Measurements from ENCODE around the gene ATP9B. TPM values are rescaled to one million over a fixed set of nuclear protein-coding genes. Genes with fewer than 3 reads are reported as not detected.
"Not testable (repeated sequence)": the region's sequence is repeated elsewhere in the genome, so short reads cannot be mapped to it uniquely, and the experiment has no call there.

The ATP9B gene
- polyA plus RNA-seq, 3 donors = 31.4 to 36.7 (median 31.7) TPM

GRCh38 chr18:79071037-79071436 is 1.8 kb downstream of the ATP9B start:
- DNase-seq (ENCODE audit: low read depth in 3 of 3, low spot score in 2 of 3) = no peak

DNA sequence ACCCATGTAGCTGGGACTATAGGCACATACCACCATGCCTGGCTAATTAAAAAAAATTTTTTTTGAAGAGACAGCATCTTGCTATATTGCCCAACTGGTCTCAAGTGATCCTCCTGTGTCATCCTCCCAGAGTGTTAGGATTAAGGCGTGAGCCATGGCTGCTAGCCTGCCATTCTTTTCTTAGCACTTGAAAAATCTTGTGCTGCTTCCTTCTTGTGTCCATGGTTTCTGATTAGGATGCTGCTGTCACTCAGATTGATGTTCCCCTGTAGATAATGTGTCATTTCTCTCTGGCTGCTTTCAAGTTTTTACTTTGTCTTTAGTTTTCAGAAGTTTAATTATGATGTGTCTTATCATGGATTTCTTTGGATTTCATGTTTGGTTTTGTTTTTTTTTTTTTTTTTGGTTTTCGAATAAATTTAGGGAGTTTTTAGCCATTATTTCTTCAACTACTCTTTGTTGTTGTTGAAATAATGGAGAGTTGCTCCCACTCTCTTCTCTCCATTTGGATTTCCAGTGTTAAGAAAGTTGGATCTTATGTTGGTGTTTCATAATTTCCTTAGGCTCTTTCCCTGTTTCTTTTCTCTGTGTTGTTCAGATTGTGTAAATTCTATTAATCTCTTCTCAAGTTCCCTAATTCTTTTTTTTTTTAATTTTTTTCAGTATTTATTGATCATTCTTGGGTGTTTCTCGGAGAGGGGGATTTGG is 2.5 kb downstream of the ATP9B start:
- DNase-seq (ENCODE audit: low read depth in 3 of 3, low spot score in 2 of 3) = no peak

- not testable (repeated sequence) for DNase-seq (ENCODE audit: low read depth in 3 of 3, low spot score in 2 of 3)
Measured at GRCh38 chr18:79072655-79073054, 3.5 kb downstream of the ATP9B start.

DNA sequence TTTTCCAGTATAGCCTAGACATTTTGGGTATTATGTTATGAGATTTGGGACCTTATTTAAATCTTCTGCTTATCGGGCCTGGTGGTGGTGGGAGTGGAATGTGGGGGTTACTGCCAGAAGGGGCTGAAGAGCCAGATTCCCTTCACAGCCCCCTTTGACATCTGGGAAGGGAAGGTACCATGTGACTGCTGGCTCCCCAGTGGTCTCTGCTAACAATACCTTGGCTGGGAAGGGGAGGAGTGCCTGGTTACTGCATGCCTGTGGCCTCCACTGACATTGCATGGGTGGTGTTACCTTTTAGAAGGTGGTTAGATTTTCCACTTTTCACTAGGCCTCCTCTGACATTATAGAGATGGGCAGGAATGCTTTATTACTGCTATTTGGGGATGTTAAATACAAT is 8.0 kb downstream of the ATP9B start:
- no peak for DNase-seq (ENCODE audit: low read depth in 3 of 3, low spot score in 2 of 3)

- DNase-seq (ENCODE audit: low read depth in 3 of 3, low spot score in 2 of 3) = not testable (repeated sequence)
Measured at GRCh38 chr18:79078791-79079190, 9.6 kb downstream of the ATP9B start.

GRCh38 chr18:79092874-79093273 is 23.7 kb downstream of the ATP9B start:
- no peak for DNase-seq (ENCODE audit: low read depth in 3 of 3, low spot score in 2 of 3)

DNA sequence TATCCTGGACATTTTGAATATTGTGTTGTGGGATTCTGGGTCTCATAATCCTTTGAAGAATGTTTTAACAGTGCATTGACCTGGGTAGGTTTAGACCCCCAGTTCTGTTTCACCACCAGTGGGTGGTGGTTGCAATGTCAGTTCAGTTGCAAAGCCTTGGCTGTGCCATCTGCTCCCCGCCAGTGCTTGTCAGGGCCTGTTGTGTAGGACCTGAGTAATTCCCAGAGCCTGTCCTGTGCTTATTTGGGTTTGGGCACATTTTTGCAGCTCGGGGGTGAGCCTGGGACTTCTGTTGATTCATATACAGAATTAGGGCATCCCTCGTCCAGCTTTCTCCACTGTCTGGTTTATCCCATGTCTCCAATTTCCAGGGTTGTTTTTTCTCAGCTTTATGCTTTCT is 24.8 kb downstream of the ATP9B start:
- no peak for DNase-seq (ENCODE audit: low read depth in 3 of 3, low spot score in 2 of 3)

DNA sequence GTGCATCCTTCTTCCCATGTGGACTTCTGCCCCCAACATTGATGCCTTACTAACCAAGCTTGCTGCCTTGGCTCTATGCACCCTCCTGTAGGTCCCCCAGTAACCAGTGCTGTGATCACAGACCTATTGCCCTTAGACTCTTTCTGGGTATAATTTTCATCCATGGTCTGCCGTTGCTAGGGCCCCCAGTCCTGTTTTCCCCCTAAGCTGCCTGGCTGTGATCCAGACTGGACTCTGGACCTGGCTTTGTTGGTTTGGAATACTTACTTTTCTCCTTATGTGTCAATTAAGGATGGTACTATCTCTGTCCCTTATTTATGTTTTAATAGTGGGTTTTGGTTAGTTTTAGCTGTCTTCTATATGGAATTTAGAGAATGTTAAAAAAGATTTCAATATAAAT is 26.0 kb downstream of the ATP9B start:
- no peak for DNase-seq (ENCODE audit: low read depth in 3 of 3, low spot score in 2 of 3)

DNA sequence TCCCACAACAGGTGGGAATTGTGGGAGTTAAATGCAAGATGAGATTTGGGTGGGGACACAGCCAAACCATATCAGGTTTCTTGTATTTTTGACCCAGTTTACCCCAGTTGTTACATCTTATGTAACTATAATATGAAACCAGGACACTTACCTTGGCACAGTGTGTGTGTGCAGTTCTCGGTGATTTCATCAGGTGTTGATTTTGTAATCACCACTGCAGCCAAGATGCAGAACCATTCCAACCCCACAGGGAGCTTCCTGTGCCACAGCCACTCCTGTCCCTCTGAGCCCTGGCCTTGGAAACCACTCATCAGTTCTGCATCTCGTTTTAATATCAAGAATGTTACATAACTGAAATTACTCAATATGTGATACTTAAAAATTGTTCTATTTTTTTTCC is 31.8 kb downstream of the ATP9B start:
- DNase-seq (ENCODE audit: low read depth in 3 of 3, low spot score in 2 of 3) = no peak

DNA sequence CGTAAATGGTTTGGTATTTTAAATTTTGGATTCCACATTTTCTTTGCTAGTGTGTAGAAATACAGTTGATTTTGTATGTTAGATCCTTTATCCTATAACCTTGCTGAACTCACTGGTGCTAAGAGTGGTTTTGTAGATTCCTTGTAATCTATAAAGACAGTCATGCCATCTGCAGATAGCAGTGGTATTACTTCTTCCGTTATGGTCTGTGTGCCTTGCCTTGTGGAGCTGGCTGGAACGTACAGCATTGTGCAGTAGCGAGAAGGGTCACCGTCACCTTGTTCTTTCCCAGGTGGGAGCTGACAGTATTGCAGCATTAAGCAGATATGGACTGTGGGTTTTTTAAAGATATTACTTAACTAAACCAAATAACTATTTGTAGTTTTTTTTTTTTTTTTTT is 33.7 kb downstream of the ATP9B start:
- no peak for DNase-seq (ENCODE audit: low read depth in 3 of 3, low spot score in 2 of 3)

GRCh38 chr18:79104137-79104536 is 34.9 kb downstream of the ATP9B start:
- DNase-seq (ENCODE audit: low read depth in 3 of 3, low spot score in 2 of 3) = no peak

DNA sequence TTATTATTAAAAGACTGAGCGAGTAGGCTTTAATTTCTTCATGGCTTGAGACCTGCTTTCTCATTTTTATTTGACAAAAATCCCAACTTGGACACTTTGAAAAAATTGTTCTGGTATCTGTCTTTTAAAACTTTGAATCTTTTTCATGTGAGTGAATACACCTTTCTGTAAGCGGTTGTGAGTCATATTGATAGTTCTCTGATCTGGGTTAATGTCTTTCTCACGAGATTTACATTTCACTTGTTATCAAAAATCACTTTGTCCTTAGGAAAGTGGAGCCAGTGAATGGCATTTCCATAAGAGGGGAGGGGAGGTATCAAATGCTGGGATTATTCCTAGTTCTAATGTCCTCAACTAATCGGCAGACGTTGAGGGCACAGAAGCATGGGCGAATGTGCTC is 36.3 kb downstream of the ATP9B start:
- DNase-seq (ENCODE audit: low read depth in 3 of 3, low spot score in 2 of 3) = no peak

- no peak for DNase-seq (ENCODE audit: low read depth in 3 of 3, low spot score in 2 of 3)
Measured at GRCh38 chr18:79106084-79106483, 36.9 kb downstream of the ATP9B start.

GRCh38 chr18:79107886-79108285 is 38.7 kb downstream of the ATP9B start:
- DNase-seq (ENCODE audit: low read depth in 3 of 3, low spot score in 2 of 3) = no peak

DNA sequence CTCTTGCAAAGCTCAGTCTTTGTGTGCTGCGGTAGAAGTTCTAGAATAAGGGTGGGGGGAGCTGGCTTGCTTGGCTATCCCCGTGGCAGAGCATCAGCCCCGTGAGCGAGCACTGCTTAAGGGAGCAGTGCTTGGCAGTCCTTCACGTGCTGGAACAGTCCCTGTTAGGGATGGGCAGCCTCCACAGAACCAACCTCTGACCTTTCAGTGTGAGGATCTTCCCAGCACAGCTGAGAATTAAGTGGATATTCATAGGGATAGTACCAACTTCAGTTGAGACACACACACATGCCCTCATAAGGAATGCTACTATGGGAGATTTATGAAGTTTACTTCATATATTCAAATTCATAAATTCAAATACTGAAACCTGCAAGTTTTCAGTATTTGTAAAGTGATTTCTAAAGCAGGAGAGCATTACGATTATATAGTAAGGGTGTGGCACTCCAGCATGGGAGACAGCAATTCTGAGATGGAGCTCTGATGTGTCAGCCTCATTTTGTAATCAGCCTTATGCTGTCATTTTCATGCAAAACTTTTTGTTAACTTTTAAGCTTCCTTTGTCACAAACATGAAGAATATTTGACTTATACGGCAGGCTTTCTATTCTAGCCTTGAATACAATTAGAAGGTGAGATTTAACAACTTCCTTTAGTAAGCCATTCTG is 39.5 kb downstream of the ATP9B start:
- DNase-seq (ENCODE audit: low read depth in 3 of 3, low spot score in 2 of 3) = no peak

DNA sequence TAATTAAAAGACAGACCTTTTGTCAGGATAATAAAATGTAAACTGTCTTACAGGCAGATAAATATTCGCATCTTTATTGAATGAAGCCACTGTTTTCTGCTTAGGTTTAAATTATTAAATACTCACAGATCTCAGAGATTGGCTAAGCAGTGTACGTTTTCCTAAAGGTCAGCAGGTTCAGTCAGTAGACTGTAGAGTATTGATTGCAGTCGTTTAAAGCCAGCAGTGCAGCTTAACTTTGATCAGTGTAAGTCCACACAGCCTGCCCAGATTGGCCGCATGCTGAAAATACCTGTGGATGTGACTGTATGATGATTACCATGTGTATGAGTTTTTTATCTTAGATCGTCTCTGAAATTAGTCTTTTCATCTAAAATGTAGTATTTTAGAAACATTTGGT is 42.3 kb downstream of the ATP9B start:
- DNase-seq (ENCODE audit: low read depth in 3 of 3, low spot score in 2 of 3) = no peak

DNA sequence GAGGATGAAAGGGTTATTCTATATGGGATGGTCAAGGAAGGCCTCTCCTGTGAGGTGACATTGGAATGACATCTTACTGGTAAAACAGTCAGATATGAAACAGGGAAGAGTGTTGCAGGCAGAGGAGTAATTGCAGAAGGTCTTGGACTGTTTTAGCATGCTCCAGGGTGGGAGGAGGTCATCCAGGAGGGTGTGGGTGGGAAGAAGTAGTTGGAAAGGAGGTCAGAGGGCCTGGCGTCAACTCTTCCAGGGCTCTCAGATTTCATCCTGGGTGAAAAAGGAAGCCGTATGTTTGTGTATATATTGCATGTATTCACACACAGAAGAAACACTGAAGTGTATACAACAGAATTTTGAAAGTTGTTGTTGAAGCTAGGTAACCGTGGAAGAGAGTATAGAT is 48.2 kb downstream of the ATP9B start:
- no peak for DNase-seq (ENCODE audit: low read depth in 3 of 3, low spot score in 2 of 3)

DNA sequence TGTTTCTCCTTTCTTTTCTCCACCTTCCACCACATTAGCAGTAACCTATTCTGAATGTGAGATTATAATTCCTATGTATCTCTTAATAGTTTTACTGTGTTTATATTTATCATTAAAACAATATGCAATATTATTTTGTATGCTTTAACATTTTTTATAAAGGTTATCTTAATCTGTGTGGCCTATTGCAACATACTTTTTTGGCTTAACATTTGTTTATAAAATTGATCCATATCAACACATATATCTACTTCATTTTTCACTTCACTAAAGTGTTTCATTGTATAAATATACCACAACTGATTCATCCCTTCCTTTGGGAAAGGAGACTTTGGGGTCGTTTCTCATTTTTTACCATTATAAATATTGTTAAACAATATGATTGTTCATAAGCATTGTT is 48.6 kb downstream of the ATP9B start:
- no peak for DNase-seq (ENCODE audit: low read depth in 3 of 3, low spot score in 2 of 3)

- DNase-seq (ENCODE audit: low read depth in 3 of 3, low spot score in 2 of 3) = no peak
Measured at GRCh38 chr18:79118797-79119196, 49.6 kb downstream of the ATP9B start.

DNA sequence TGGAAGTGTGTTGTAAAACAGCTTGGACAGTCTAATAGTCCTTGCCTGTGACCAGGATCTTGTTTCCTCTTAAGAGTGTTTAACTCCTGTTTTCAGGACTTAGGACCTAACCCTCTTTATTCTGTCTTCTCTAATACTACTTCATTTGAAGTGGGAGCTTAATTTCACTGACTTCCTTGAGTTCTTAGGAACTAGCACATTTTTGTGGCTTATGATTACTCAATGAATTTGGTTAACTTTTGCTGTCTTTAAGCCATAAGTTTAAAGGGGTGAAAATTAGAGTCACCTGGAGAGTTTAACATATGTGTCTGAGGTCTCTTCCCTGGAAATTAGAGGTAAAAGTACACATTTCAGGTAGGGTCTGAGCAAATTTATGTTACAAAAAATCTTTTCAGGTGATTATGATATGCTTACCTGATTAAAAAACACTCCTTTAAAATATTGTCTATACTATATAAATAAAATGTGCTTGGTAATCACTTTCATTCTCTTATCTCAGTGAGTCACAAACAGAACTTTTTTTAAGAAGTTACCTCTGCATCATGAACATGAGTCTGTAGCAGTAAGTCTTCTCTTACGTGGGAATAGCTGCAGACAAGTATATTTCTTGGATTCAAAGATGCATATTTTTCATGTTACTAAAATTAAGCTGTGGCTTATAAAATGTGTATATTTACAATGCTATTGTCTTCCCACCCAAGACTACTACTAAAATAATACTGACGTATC is 52.7 kb downstream of the ATP9B start:
- no peak for DNase-seq (ENCODE audit: low read depth in 3 of 3, low spot score in 2 of 3)

- no peak for DNase-seq (ENCODE audit: low read depth in 3 of 3, low spot score in 2 of 3)
Measured at GRCh38 chr18:79123948-79124347, 54.8 kb downstream of the ATP9B start.

- no peak for DNase-seq (ENCODE audit: low read depth in 3 of 3, low spot score in 2 of 3)
Measured at GRCh38 chr18:79129120-79129519, 59.9 kb downstream of the ATP9B start.
